OCI-LY7 (cell line): ENCODE results near the gene PLPPR4. TPM values are rescaled to one million over a fixed set of nuclear protein-coding genes. Genes with fewer than 3 reads are reported as not detected.

ENCODE experiments used
- BruUV-seq: library from RNA; stranded (reverse); fragments of 400-500 nt; replicated peaks from 2 replicates; lab custom pipeline; 2021; lab: Mats Ljungman, UMichigan
- CTCF ChIA-PET: fragments of 300-600 bp; sonication (Branson Sonifier 250); formaldehyde crosslinking; loops from one replicate; lab custom pipeline; 2022; ENCODE audit warnings: antibody characterized with exemption; ENCODE audit not compliant: unreplicated experiment; lab: Charles Lee
- POLR2A ChIA-PET: fragments of 300-600 bp; sonication (Branson Sonifier 250); formaldehyde crosslinking; loops from one replicate; lab custom pipeline; 2022; ENCODE audit warnings: antibody characterized with exemption; lab: Charles Lee
- DNase-seq: peaks from one replicate; pipeline ENCODE4 v3.0.0-alpha.2; 2015; ENCODE audit warnings: low spot score
- H2AFZ ChIP-seq: fragments of 200-600 bp; sonication (generic), shearing (Covaris generic); 2 replicates; pipeline ENCODE4 v1.6.1; 2014; ENCODE audit warnings: mild to moderate bottlenecking, antibody characterized with exemption, low read length, moderate library complexity
- H3K27ac ChIP-seq: fragments of 200-600 bp; sonication (generic); 2 replicates; pipeline ENCODE4 v1.5.1; 2014; ENCODE audit warnings: mixed run types, low read depth, mild to moderate bottlenecking, moderate library complexity, low read length, inconsistent platforms; ENCODE audit not compliant: poor library complexity, severe bottlenecking
- H3K36me3 ChIP-seq: fragments of 200-600 bp; sonication (generic); 2 replicates; pipeline ENCODE4 v1.6.1; 2014; ENCODE audit warnings: mild to moderate bottlenecking, antibody characterized with exemption, low read length, moderate library complexity, mixed read lengths; ENCODE audit not compliant: insufficient read depth
- H3K4me1 ChIP-seq: fragments of 200-600 bp; sonication (generic); 2 replicates; pipeline ENCODE4 v1.5.1; 2014; ENCODE audit warnings: mild to moderate bottlenecking, low read length; ENCODE audit not compliant: insufficient read depth, poor library complexity, severe bottlenecking
- H3K4me2 ChIP-seq: fragments of 200-600 bp; sonication (generic); 2 replicates; pipeline ENCODE4 v1.6.1; 2014; ENCODE audit warnings: mild to moderate bottlenecking, low read length
- H3K4me3 ChIP-seq: fragments of 200-600 bp; sonication (generic); 2 replicates; pipeline ENCODE4 v1.5.1; 2014; ENCODE audit warnings: mild to moderate bottlenecking, low read depth, low read length; ENCODE audit not compliant: poor library complexity, severe bottlenecking
- H3K79me2 ChIP-seq: fragments of 200-600 bp; sonication (generic); 2 replicates; pipeline ENCODE4 v1.6.1; 2016; ENCODE audit warnings: low read depth, mild to moderate bottlenecking, low read length, moderate library complexity, mixed read lengths; ENCODE audit not compliant: insufficient read depth
- H3K9me2 ChIP-seq: fragments of 200-600 bp; sonication (generic); 2 replicates; pipeline ENCODE4 v1.6.1; 2016; ENCODE audit warnings: mild to moderate bottlenecking, low read length, mixed read lengths; ENCODE audit not compliant: insufficient read depth
- H3K9me3 ChIP-seq: fragments of 200-600 bp; sonication (generic); 2 replicates; pipeline ENCODE4 v1.6.1; 2014; ENCODE audit warnings: mild to moderate bottlenecking, mixed run types, low read length, mixed read lengths
- H4K20me1 ChIP-seq: fragments of 200-600 bp; sonication (generic); 2 replicates; pipeline ENCODE4 v1.6.1; 2014; ENCODE audit warnings: mild to moderate bottlenecking, antibody characterized with exemption, low read length, moderate library complexity, mixed read lengths; ENCODE audit not compliant: insufficient read depth
- CTCF ChIP-seq: fragments of 200-600 bp; sonication (generic); conservative IDR thresholded peaks from 2 replicates; pipeline ENCODE4 v1.5.1; 2014; ENCODE audit warnings: mild to moderate bottlenecking, antibody characterized with exemption, low read length, moderate library complexity, mixed read lengths
- EZH2phosphoT487 ChIP-seq: fragments of 200-600 bp; sonication (generic); IDR thresholded peaks from 2 replicates; pipeline ENCODE4 v1.6.1; 2018; ENCODE audit warnings: low read depth, borderline replicate concordance, mild to moderate bottlenecking, mixed run types, antibody characterized with exemption, low read length, moderate library complexity, mixed read lengths
- intact Hi-C: fragments of 100-400 bp; cut with micrococcal nuclease; formaldehyde crosslinking; loops from one replicate; pipeline ENCODE4 v1.10.0; 2022; ENCODE audit not compliant: unreplicated experiment
- total RNA-seq, 2 experiments: library from RNA; depleted of rRNA in 1 of 2; stranded (reverse); fragments of >200 nt in 1 of 2; shearing (Covaris generic) in 1 of 2; gene quantifications; 2 replicates each; pipeline ENCODE4 v1.2.3, GENCODE V29; 2014 to 2022

The PLPPR4 gene
- total RNA-seq, 2 experiments from 2014 or later = not detected

- Histone ChIP-seq H3K4me3 (no peak overlapping the region), H3K4me2 (no peak overlapping the region), H3K79me2 (no peaks in the 10 kb centered on the region), H3K27ac (no peak overlapping the region), H3K9me3 (no peaks in the 10 kb centered on the region), H3K36me3 (no peaks in the 10 kb centered on the region), H2AFZ (no peak overlapping the region), H3K4me1 (no peaks in the 10 kb centered on the region), H4K20me1 (no peaks in the 10 kb centered on the region), H3K9me2 (no peaks in the 10 kb centered on the region)
- BruUV-seq = no TSS peak
- intact Hi-C loops = no loop called here
- ChIA-PET CTCF (no interaction called here), POLR2A (interaction anchor here (1.5 kb wide), 1 partner anchor 12 kb away, joined by 4 read pairs; no protein-coding TSS in a partner anchor)
- TF ChIP-seq EZH2phosphoT487 = no peak
- no peak for TF ChIP-seq CTCF
- no peak for DNase-seq
These were observed 23.7 kb upstream of the PLPPR4 start for GRCh38 chr1:99240621-99241020.

- no peak overlapping the region for H3K4me2 ChIP-seq
- intact Hi-C loops = no loop called here
- ChIA-PET POLR2A (no interaction called here), CTCF (no interaction called here)
- no peaks in the 10 kb centered on the region for H3K36me3 ChIP-seq
- no peak overlapping the region for H2AFZ ChIP-seq
- no TSS peak for BruUV-seq
- no peak for DNase-seq
- H3K9me3 ChIP-seq = no peaks in the 10 kb centered on the region
- no peak overlapping the region for H3K4me3 ChIP-seq
- H3K4me1 ChIP-seq = no peaks in the 10 kb centered on the region
- no peaks in the 10 kb centered on the region for H4K20me1 ChIP-seq
- H3K9me2 ChIP-seq = no peaks in the 10 kb centered on the region
- TF ChIP-seq CTCF (no peak), EZH2phosphoT487 (no peak)
- no peak overlapping the region for H3K27ac ChIP-seq
- H3K79me2 ChIP-seq = no peaks in the 10 kb centered on the region
These were observed 18.1 kb upstream of the PLPPR4 start for GRCh38 chr1:99246152-99246551.

- Histone ChIP-seq H3K4me3 (no peak overlapping the region), H3K9me2 (no peaks in the 10 kb centered on the region), H3K27ac (no peak overlapping the region), H3K4me2 (no peak overlapping the region), H3K4me1 (no peaks in the 10 kb centered on the region), H3K36me3 (no peaks in the 10 kb centered on the region), H3K79me2 (no peaks in the 10 kb centered on the region), H3K9me3 (no peaks in the 10 kb centered on the region), H4K20me1 (no peaks in the 10 kb centered on the region), H2AFZ (no peak overlapping the region)
- intact Hi-C loops = no loop called here
- DNase-seq = no peak
- no TSS peak for BruUV-seq
- no peak for TF ChIP-seq EZH2phosphoT487
- no peak for TF ChIP-seq CTCF
- CTCF ChIA-PET = no interaction called here
- POLR2A ChIA-PET = no interaction called here
These were observed 17.1 kb upstream of the PLPPR4 start for GRCh38 chr1:99247199-99247598.
